Suprapubic skin (tissue), 4 donors: ENCODE data around the gene IRAG1.

Experiments used
- CTCF ChIP-seq, 2 donors: fragments of 200-600 bp in 1 of 2; fragments of 450-650 bp in 1 of 2; sonication (generic) in 1 of 2; IDR thresholded peaks; one replicate each; pipeline ENCODE4 v1.5.1; 2016 to 2019; ENCODE audit warnings: antibody characterized with exemption in 2 of 2, mild to moderate bottlenecking in 1 of 2, moderate library complexity in 1 of 2
- EP300 ChIP-seq: sonication (generic); formaldehyde crosslinking; IDR thresholded peaks from one replicate; pipeline ENCODE4 v1.6.1; 2017; ENCODE audit warnings: antibody characterized with exemption
- POLR2A ChIP-seq, 2 donors: fragments of 450-650 bp; IDR thresholded peaks; one replicate each; pipeline ENCODE4 v1.6.1; 2017; ENCODE audit warnings: antibody characterized with exemption in 2 of 2, mild to moderate bottlenecking in 2 of 2, moderate library complexity in 2 of 2
- POLR2AphosphoS5 ChIP-seq, 3 donors: sonication (generic); formaldehyde crosslinking; IDR thresholded peaks; one replicate each; pipeline ENCODE4 v1.6.1; 2017; ENCODE audit warnings: antibody characterized with exemption in 3 of 3

- TF ChIP-seq POLR2A (IDR thresholded peaks at IDR 0.05) (no peak), CTCF (IDR thresholded peaks at IDR 0.05) (no peak), EP300 (no peak), POLR2AphosphoS5 (IDR thresholded peaks at IDR 0.05) (no peak)
These were observed 22.0 kb upstream of the IRAG1 start for GRCh38 chr11:10715571-10715970.
